ENCODE data around the gene ANKRD44.
"Not testable (repeated sequence)": the region's sequence is repeated elsewhere in the genome, so short reads cannot be mapped to it uniquely, and the experiment has no call there.

Gene ANKRD44

GRCh38 chr2:197013098-197013497, 297.5 kb downstream of the ANKRD44 start:
- no peaks in the 10 kb centered on the region for H3K27me3 ChIP-seq (ENCODE audit: low read depth)
- no peak overlapping the region for H3K4me3 ChIP-seq
- in situ Hi-C loops (cut with MboI; ENCODE audit: low sequenced_read_pairs), result no loop called here
- DNase-seq (ENCODE audit: low spot score in 2 of 2), result no peak
- H3K36me3 ChIP-seq (replicated peaks), result no peaks in the 10 kb centered on the region
- no peaks in the 10 kb centered on the region for H3K9me3 ChIP-seq
- peaks cover 31% of the 10 kb centered on the region for H3K4me1 ChIP-seq

GRCh38 chr2:197011801-197012641, 298.6 kb downstream of the ANKRD44 start:
- peak; percentile 53 to 79 for DNase-seq (ENCODE audit: low spot score in 2 of 2)
- in situ Hi-C loops (cut with MboI; ENCODE audit: low sequenced_read_pairs), result no loop called here
- Histone ChIP-seq H3K36me3 (replicated peaks) (no peaks in the 10 kb centered on the region), H3K9me3 (no peaks in the 10 kb centered on the region), H3K4me1 (peaks cover 34% of the 10 kb centered on the region), H3K4me3 (no peak overlapping the region), H3K27me3 (ENCODE audit: low read depth) (no peaks in the 10 kb centered on the region)

GRCh38 chr2:197011021-197011417, 299.6 kb downstream of the ANKRD44 start:
- no peak for DNase-seq (ENCODE audit: low spot score in 2 of 2)
- in situ Hi-C loops (cut with MboI; ENCODE audit: low sequenced_read_pairs), result no loop called here

GRCh38 chr2:197010200-197011020, 300.2 kb downstream of the ANKRD44 start:
- H3K9me3 ChIP-seq, result no peaks in the 10 kb centered on the region
- no peak overlapping the region for H3K4me3 ChIP-seq
- no peaks in the 10 kb centered on the region for H3K36me3 ChIP-seq (replicated peaks)
- in situ Hi-C loops (cut with MboI; ENCODE audit: low sequenced_read_pairs), result no loop called here
- peaks cover 30% of the 10 kb centered on the region for H3K4me1 ChIP-seq
- H3K27me3 ChIP-seq (ENCODE audit: low read depth), result no peaks in the 10 kb centered on the region
- peak; percentile 75 to 96 for DNase-seq (ENCODE audit: low spot score in 2 of 2)

More at GRCh38 chr2:197011021-197011417, 299.6 kb downstream of the ANKRD44 start:
- Histone ChIP-seq H3K27me3 (ENCODE audit: low read depth) (no peaks in the 10 kb centered on the region), H3K4me1 (peaks cover 33% of the 10 kb centered on the region), H3K36me3 (replicated peaks) (no peaks in the 10 kb centered on the region), H3K4me3 (no peak overlapping the region), H3K9me3 (no peaks in the 10 kb centered on the region)

- in situ Hi-C loops (cut with MboI; ENCODE audit: low sequenced_read_pairs); H3K9me3 ChIP-seq; DNase-seq (ENCODE audit: low spot score in 2 of 2); H3K36me3 ChIP-seq (replicated peaks); H3K4me3 ChIP-seq; H3K27me3 ChIP-seq (ENCODE audit: low read depth): not testable (repeated sequence)
- peaks cover 30% of the 10 kb centered on the region for H3K4me1 ChIP-seq
Measured at GRCh38 chr2:197008741-197009341, 301.7 kb downstream of the ANKRD44 start.

- in situ Hi-C loops (cut with MboI; ENCODE audit: low sequenced_read_pairs), result no loop called here
- Histone ChIP-seq H3K4me3 (no peak overlapping the region), H3K4me1 (peaks cover 30% of the 10 kb centered on the region), H3K27me3 (ENCODE audit: low read depth) (no peaks in the 10 kb centered on the region), H3K36me3 (replicated peaks) (no peaks in the 10 kb centered on the region), H3K9me3 (no peaks in the 10 kb centered on the region)
- DNase-seq (ENCODE audit: low spot score in 2 of 2), result no peak
Measured at GRCh38 chr2:197007716-197008628, 302.6 kb downstream of the ANKRD44 start.

- no peak for DNase-seq (ENCODE audit: low spot score in 2 of 2)
- Histone ChIP-seq H3K27me3 (ENCODE audit: low read depth) (no peaks in the 10 kb centered on the region), H3K4me1 (no peaks in the 10 kb centered on the region), H3K36me3 (replicated peaks) (no peaks in the 10 kb centered on the region), H3K9me3 (no peaks in the 10 kb centered on the region), H3K4me3 (no peak overlapping the region)
- in situ Hi-C loops (cut with MboI; ENCODE audit: low sequenced_read_pairs), result no loop called here
Measured at GRCh38 chr2:197001921-197002320, 308.7 kb downstream of the ANKRD44 start.

GRCh38 chr2:196995757-196996314, 314.7 kb downstream of the ANKRD44 start:
- no peaks in the 10 kb centered on the region for H3K9me3 ChIP-seq
- in situ Hi-C loops (cut with MboI; ENCODE audit: low sequenced_read_pairs), result no loop called here
- H3K27me3 ChIP-seq (ENCODE audit: low read depth), result no peaks in the 10 kb centered on the region
- no peak for DNase-seq (ENCODE audit: low spot score in 2 of 2)
- no peaks in the 10 kb centered on the region for H3K36me3 ChIP-seq (replicated peaks)
- no peaks in the 10 kb centered on the region for H3K4me1 ChIP-seq
- no peak overlapping the region for H3K4me3 ChIP-seq

- no peak for DNase-seq (ENCODE audit: low spot score in 2 of 2)
- no peak overlapping the region for H3K4me3 ChIP-seq
- H3K36me3 ChIP-seq (replicated peaks), result no peaks in the 10 kb centered on the region
- in situ Hi-C loops (cut with MboI; ENCODE audit: low sequenced_read_pairs), result no loop called here
- H3K9me3 ChIP-seq, result no peaks in the 10 kb centered on the region
- H3K4me1 ChIP-seq, result no peaks in the 10 kb centered on the region
- no peaks in the 10 kb centered on the region for H3K27me3 ChIP-seq (ENCODE audit: low read depth)
Measured at GRCh38 chr2:196994764-196995163, 315.8 kb downstream of the ANKRD44 start.

GRCh38 chr2:196993617-196994016, 317.0 kb downstream of the ANKRD44 start:
- Histone ChIP-seq H3K27me3 (ENCODE audit: low read depth) (no peaks in the 10 kb centered on the region), H3K4me3 (no peak overlapping the region), H3K9me3 (no peaks in the 10 kb centered on the region), H3K36me3 (replicated peaks) (no peaks in the 10 kb centered on the region), H3K4me1 (peaks cover 9% of the 10 kb centered on the region)
- no peak for DNase-seq (ENCODE audit: low spot score in 2 of 2)
- in situ Hi-C loops (cut with MboI; ENCODE audit: low sequenced_read_pairs), result no loop called here

GRCh38 chr2:196992466-196992865, 318.1 kb downstream of the ANKRD44 start:
- in situ Hi-C loops (cut with MboI; ENCODE audit: low sequenced_read_pairs), result no loop called here
- Histone ChIP-seq H3K9me3 (no peaks in the 10 kb centered on the region), H3K27me3 (ENCODE audit: low read depth) (no peaks in the 10 kb centered on the region), H3K36me3 (replicated peaks) (no peaks in the 10 kb centered on the region), H3K4me1 (peaks cover 19% of the 10 kb centered on the region), H3K4me3 (no peak overlapping the region)
- DNase-seq (ENCODE audit: low spot score in 2 of 2), result no peak

- H3K9me3 ChIP-seq, result no peaks in the 10 kb centered on the region
Measured at GRCh38 chr2:196990788-196991461, 319.7 kb downstream of the ANKRD44 start.

More at GRCh38 chr2:196990788-196991461, 319.7 kb downstream of the ANKRD44 start:
- H3K4me1 ChIP-seq, result peaks cover 34% of the 10 kb centered on the region
- in situ Hi-C loops (cut with MboI; ENCODE audit: low sequenced_read_pairs), result no loop called here
- no peaks in the 10 kb centered on the region for H3K36me3 ChIP-seq (replicated peaks)
- H3K4me3 ChIP-seq, result no peak overlapping the region
- no peak for DNase-seq (ENCODE audit: low spot score in 2 of 2)
- H3K27me3 ChIP-seq (ENCODE audit: low read depth), result no peaks in the 10 kb centered on the region
